Embryonic facial prominence (tissue), 1 donor: ENCODE results near the gene COTL1.

Source experiments
- DNase-seq: peaks from one replicate; pipeline ENCODE4 v3.0.0-alpha.2; 2016; ENCODE audit errors: extremely low spot score

The COTL1 gene

GRCh38 chr16:84596801-84597527 is 20.9 kb downstream of the COTL1 start:
- DNase-seq = no peak

- DNase-seq = no peak
Measured at GRCh38 chr16:84596161-84596560, 21.7 kb downstream of the COTL1 start.

GRCh38 chr16:84595052-84595481 is 22.8 kb downstream of the COTL1 start:
- no peak for DNase-seq

- no peak for DNase-seq
Measured at GRCh38 chr16:84594725-84595038, 23.2 kb downstream of the COTL1 start.

- DNase-seq = no peak
Measured at GRCh38 chr16:84593825-84594724, 23.8 kb downstream of the COTL1 start.

GRCh38 chr16:84592718-84593117 is 25.2 kb downstream of the COTL1 start:
- DNase-seq = no peak

- DNase-seq = no peak
Measured at GRCh38 chr16:84589975-84590719, 27.7 kb downstream of the COTL1 start.

GRCh38 chr16:84588991-84589390 is 28.9 kb downstream of the COTL1 start:
- DNase-seq = no peak

GRCh38 chr16:84585886-84586285 is 32.0 kb downstream of the COTL1 start:
- DNase-seq = no peak

GRCh38 chr16:84585467-84585866 is 32.4 kb downstream of the COTL1 start:
- no peak for DNase-seq

- no peak for DNase-seq
Measured at GRCh38 chr16:84584678-84585077, 33.2 kb downstream of the COTL1 start.

GRCh38 chr16:84583995-84584394 is 33.9 kb downstream of the COTL1 start:
- no peak for DNase-seq

- DNase-seq = no peak
Measured at GRCh38 chr16:84582958-84583516, 34.8 kb downstream of the COTL1 start.

GRCh38 chr16:84581158-84581557 is 36.7 kb downstream of the COTL1 start:
- DNase-seq = no peak

- no peak for DNase-seq
Measured at GRCh38 chr16:84579936-84580335, 37.9 kb downstream of the COTL1 start.

- no peak for DNase-seq
Measured at GRCh38 chr16:84578538-84579126, 39.2 kb downstream of the COTL1 start.

- DNase-seq = no peak
Measured at GRCh38 chr16:84577034-84577803, 40.7 kb downstream of the COTL1 start.

GRCh38 chr16:84575914-84576313 is 42.0 kb downstream of the COTL1 start:
- no peak for DNase-seq

- no peak for DNase-seq
Measured at GRCh38 chr16:84574191-84574590, 43.7 kb downstream of the COTL1 start.

GRCh38 chr16:84572096-84572495 is 45.8 kb downstream of the COTL1 start:
- DNase-seq = no peak

- no peak for DNase-seq
Measured at GRCh38 chr16:84571506-84571905, 46.4 kb downstream of the COTL1 start.
